OCI-LY1 (cell line): Measurements from ENCODE around the gene CAPN11.

ENCODE experiments used
- H2AFZ ChIP-seq: fragments of 200-600 bp; sonication (generic), shearing (Covaris generic); 2 replicates; pipeline ENCODE4 v1.6.0; 2014; ENCODE audit warnings: antibody characterized with exemption, mild to moderate bottlenecking, low read length
- H3F3A ChIP-seq: fragments of 200-600 bp; sonication (generic), shearing (Covaris generic); 2 replicates; pipeline ENCODE4 v1.6.0; 2014; ENCODE audit warnings: mild to moderate bottlenecking, antibody characterized with exemption, low read length, moderate library complexity; ENCODE audit not compliant: insufficient read depth
- H3K27ac ChIP-seq: fragments of 200-600 bp; sonication (generic); 2 replicates; pipeline ENCODE4 v1.5.1; 2014; ENCODE audit warnings: low read length, mixed run types, mild to moderate bottlenecking, low read depth; ENCODE audit not compliant: poor library complexity, severe bottlenecking
- H3K27me3 ChIP-seq: fragments of 200-600 bp; sonication (generic); 2 replicates; pipeline ENCODE4 v1.6.0; 2014; ENCODE audit warnings: antibody characterized with exemption, mild to moderate bottlenecking, low read length, moderate library complexity; ENCODE audit not compliant: insufficient read depth
- H3K36me3 ChIP-seq: fragments of 200-600 bp; sonication (generic); 2 replicates; pipeline ENCODE4 v1.6.1; 2014; ENCODE audit warnings: mild to moderate bottlenecking, antibody characterized with exemption, low read length, moderate library complexity, mixed read lengths; ENCODE audit not compliant: insufficient read depth
- H3K4me1 ChIP-seq: fragments of 200-600 bp; sonication (generic); 2 replicates; pipeline ENCODE4 v1.5.1; 2014; ENCODE audit warnings: mild to moderate bottlenecking, low read length, moderate library complexity; ENCODE audit not compliant: insufficient read depth, severe bottlenecking
- H3K4me2 ChIP-seq: fragments of 200-600 bp; sonication (generic), shearing (Covaris generic); 2 replicates; pipeline ENCODE4 v1.6.1; 2014; ENCODE audit warnings: low read length
- H3K4me3 ChIP-seq: fragments of 200-600 bp; sonication (generic); 2 replicates; pipeline ENCODE4 v1.5.1; 2014; ENCODE audit warnings: low read length, low read depth, mild to moderate bottlenecking, mixed read lengths; ENCODE audit not compliant: poor library complexity, severe bottlenecking
- H3K79me2 ChIP-seq: fragments of 200-600 bp; shearing (Covaris generic); 2 replicates; pipeline ENCODE4 v1.6.1; 2016; ENCODE audit warnings: mixed run types, low read length, mixed read lengths; ENCODE audit not compliant: insufficient read depth
- H3K9ac ChIP-seq: fragments of 200-600 bp; sonication (generic), shearing (Covaris generic); 2 replicates; pipeline ENCODE4 v1.6.1; 2014; ENCODE audit warnings: mild to moderate bottlenecking, low read length, mixed read lengths
- H3K9me2 ChIP-seq: fragments of 200-600 bp; sonication (generic), shearing (Covaris generic); 2 replicates; pipeline ENCODE4 v1.6.1; 2014; ENCODE audit warnings: low read depth, mild to moderate bottlenecking, low read length, mixed read lengths
- H3K9me3 ChIP-seq: fragments of 200-600 bp; shearing (Covaris generic); 2 replicates; pipeline ENCODE4 v1.6.1; 2014; ENCODE audit warnings: low read length, mixed read lengths
- H4K20me1 ChIP-seq: fragments of 200-600 bp; sonication (generic), shearing (Covaris generic); 2 replicates; pipeline ENCODE4 v1.6.0; 2016; ENCODE audit warnings: mild to moderate bottlenecking, low read length; ENCODE audit not compliant: insufficient read depth
- CTCF ChIP-seq: fragments of 200-600 bp; sonication (generic), shearing (Covaris generic); IDR thresholded peaks from 2 replicates; pipeline ENCODE4 v1.5.1; 2017; ENCODE audit warnings: mild to moderate bottlenecking, antibody characterized with exemption, low read length, moderate library complexity, mixed read lengths
- EZH2 ChIP-seq: fragments of 200-600 bp; sonication (generic), shearing (Covaris generic); IDR thresholded peaks from 2 replicates; pipeline ENCODE4 v1.8.0; 2017; ENCODE audit warnings: borderline replicate concordance, mixed run types, mild to moderate bottlenecking, antibody characterized with exemption, low read length, moderate library complexity, mixed read lengths

Gene CAPN11

GRCh38 chr6:44158770-44159228, at the start of gene CAPN11:
Gene CAPN11, plus strand, starts transcription at chr6:44158820. Its CDS starts 29 bp downstream, at chr6:44158849.
- H3K9ac ChIP-seq: no peak within 1 kb of the TSS
- no peak within 1 kb of the TSS for H3K4me2 ChIP-seq
- no peaks in the 10 kb centered on the region for H3K9me3 ChIP-seq
- no peak within 1 kb of the TSS for H2AFZ ChIP-seq
- H3K27ac ChIP-seq: no peak within 1 kb of the TSS
- H3K36me3 ChIP-seq: no peaks in the 10 kb centered on the region
- no peaks in the 10 kb centered on the region for H3K79me2 ChIP-seq
- H3K9me2 ChIP-seq: no peaks in the 10 kb centered on the region
- no peaks in the 10 kb centered on the region for H3F3A ChIP-seq
- TF ChIP-seq CTCF (no peak), EZH2 (no peak)
- H3K4me1 ChIP-seq: no peaks in the 10 kb centered on the region
- no peak within 1 kb of the TSS for H3K4me3 ChIP-seq
- no peaks in the 10 kb centered on the region for H4K20me1 ChIP-seq
- peaks cover 12% of the 10 kb centered on the region; the same call in 1 of the 2 replicates for H3K27me3 ChIP-seq

- Histone ChIP-seq H2AFZ (no peak overlapping the region), H3K9me2 (no peaks in the 10 kb centered on the region), H3K27me3 (no peaks in the 10 kb centered on the region), H3K4me3 (no peak overlapping the region), H3K9ac (no peak overlapping the region), H3F3A (no peaks in the 10 kb centered on the region), H3K27ac (no peak overlapping the region), H3K79me2 (no peaks in the 10 kb centered on the region), H3K4me1 (peaks cover 4% of the 10 kb centered on the region), H3K36me3 (peaks cover 76% of the 10 kb centered on the region), H3K9me3 (no peaks in the 10 kb centered on the region), H4K20me1 (no peaks in the 10 kb centered on the region), H3K4me2 (no peak overlapping the region)
- no peak for TF ChIP-seq EZH2
- TF ChIP-seq CTCF: no peak
Observed at GRCh38 chr6:44109212-44109611, 49.4 kb upstream of the CAPN11 start.

- no peaks in the 10 kb centered on the region for H3K9me3 ChIP-seq
- no peaks in the 10 kb centered on the region for H3F3A ChIP-seq
- H3K27me3 ChIP-seq: no peaks in the 10 kb centered on the region
- peaks cover 73% of the 10 kb centered on the region for H3K36me3 ChIP-seq
- no peak overlapping the region for H2AFZ ChIP-seq
- no peak overlapping the region for H3K27ac ChIP-seq
- no peak overlapping the region for H3K4me2 ChIP-seq
- TF ChIP-seq EZH2: no peak
- TF ChIP-seq CTCF: no peak
- H3K9me2 ChIP-seq: no peaks in the 10 kb centered on the region
- no peak overlapping the region for H3K9ac ChIP-seq
- no peaks in the 10 kb centered on the region for H4K20me1 ChIP-seq
- peaks cover under 1% of the 10 kb centered on the region for H3K4me1 ChIP-seq
- no peaks in the 10 kb centered on the region for H3K79me2 ChIP-seq
- H3K4me3 ChIP-seq: no peak overlapping the region
Observed at GRCh38 chr6:44110005-44110676, 48.5 kb upstream of the CAPN11 start.
